Measurements from ENCODE around the gene BAG5. TPM values are rescaled to one million over a fixed set of nuclear protein-coding genes. Genes with fewer than 3 reads are reported as not detected.

BAG5 gene
- total RNA-seq, 1 donor from 2014 or later: 7.5 TPM

GRCh38 chr14:103563844-103564505, 1.5 kb upstream of the BAG5 start:
- ATAC-seq (no peak), DNase-seq (ENCODE audit: low spot score) (no peak)

GRCh38 chr14:103563226-103563620, 766 bp upstream of the BAG5 start:
- DNase-seq (ENCODE audit: low spot score): no peak
- no peak for ATAC-seq

GRCh38 chr14:103562179-103562428, 353 bp downstream of the BAG5 start:
- DNase-seq (ENCODE audit: low spot score) (no peak), ATAC-seq (no peak)

GRCh38 chr14:103561381-103562178, 877 bp downstream of the BAG5 start:
- no peak for DNase-seq (ENCODE audit: low spot score)
- ATAC-seq: peak; percentile 15

GRCh38 chr14:103560691-103561090, 1.8 kb downstream of the BAG5 start:
- ATAC-seq (no peak), DNase-seq (ENCODE audit: low spot score) (no peak)

- DNase-seq (ENCODE audit: low spot score) (no peak), ATAC-seq (no peak)
These were observed 2.7 kb downstream of the BAG5 start for GRCh38 chr14:103559766-103560165.

- no peak for ATAC-seq
- DNase-seq (ENCODE audit: low spot score): no peak
These were observed 4.2 kb downstream of the BAG5 start for GRCh38 chr14:103558071-103558882.

- DNase-seq (ENCODE audit: low spot score) (no peak), ATAC-seq (no peak)
These were observed 5.3 kb downstream of the BAG5 start for GRCh38 chr14:103556946-103557758.

GRCh38 chr14:103555559-103556337, 6.7 kb downstream of the BAG5 start:
- no peak for ATAC-seq
- no peak for DNase-seq (ENCODE audit: low spot score)

GRCh38 chr14:103552846-103553210, 9.6 kb downstream of the BAG5 start:
- DNase-seq (ENCODE audit: low spot score) (no peak), ATAC-seq (no peak)

GRCh38 chr14:103552011-103552845, 10.2 kb downstream of the BAG5 start:
- no peak for ATAC-seq
- DNase-seq (ENCODE audit: low spot score): no peak

- ATAC-seq: peak; percentile 34
- no peak for DNase-seq (ENCODE audit: low spot score)
These were observed 11.1 kb downstream of the BAG5 start for GRCh38 chr14:103551338-103551762.

- DNase-seq (ENCODE audit: low spot score): no peak
- no peak for ATAC-seq
These were observed 11.8 kb downstream of the BAG5 start for GRCh38 chr14:103550451-103551337.

GRCh38 chr14:103549361-103550311, 12.8 kb downstream of the BAG5 start:
- DNase-seq (ENCODE audit: low spot score) (no peak), ATAC-seq (peak; percentile 38)

GRCh38 chr14:103548463-103549351, 13.8 kb downstream of the BAG5 start:
- ATAC-seq: no peak
- no peak for DNase-seq (ENCODE audit: low spot score)

GRCh38 chr14:103547941-103548462, 14.5 kb downstream of the BAG5 start:
- ATAC-seq (no peak), DNase-seq (ENCODE audit: low spot score) (no peak)
